Mucosa of gallbladder (tissue), 1 donor: ENCODE data around the gene SRGAP3. TPM values are rescaled to one million over a fixed set of nuclear protein-coding genes. Genes with fewer than 3 reads are reported as not detected.
A peak's percentile ranks its signal among the peaks of the same experiment; 100 is the strongest.

ENCODE experiments used
- DNase-seq: peaks from one replicate; pipeline ENCODE4 v3.0.0-alpha.2; 2020; ENCODE audit warnings: low spot score
- total RNA-seq: library from RNA; stranded (reverse); gene quantifications from one replicate; pipeline ENCODE4 v1.2.1, GENCODE V29; 2021
- donor health status: DM: no; HTN: no; CAD: no.

Gene SRGAP3
- total RNA-seq, 1 donor from 2014 or later, result 7.8 TPM

GRCh38 chr3:9021271-9022009 is 228.0 kb downstream of the SRGAP3 start:
- no peak for DNase-seq

- no peak for DNase-seq
Observed at GRCh38 chr3:9020426-9020825, 229.0 kb downstream of the SRGAP3 start.

DNA sequence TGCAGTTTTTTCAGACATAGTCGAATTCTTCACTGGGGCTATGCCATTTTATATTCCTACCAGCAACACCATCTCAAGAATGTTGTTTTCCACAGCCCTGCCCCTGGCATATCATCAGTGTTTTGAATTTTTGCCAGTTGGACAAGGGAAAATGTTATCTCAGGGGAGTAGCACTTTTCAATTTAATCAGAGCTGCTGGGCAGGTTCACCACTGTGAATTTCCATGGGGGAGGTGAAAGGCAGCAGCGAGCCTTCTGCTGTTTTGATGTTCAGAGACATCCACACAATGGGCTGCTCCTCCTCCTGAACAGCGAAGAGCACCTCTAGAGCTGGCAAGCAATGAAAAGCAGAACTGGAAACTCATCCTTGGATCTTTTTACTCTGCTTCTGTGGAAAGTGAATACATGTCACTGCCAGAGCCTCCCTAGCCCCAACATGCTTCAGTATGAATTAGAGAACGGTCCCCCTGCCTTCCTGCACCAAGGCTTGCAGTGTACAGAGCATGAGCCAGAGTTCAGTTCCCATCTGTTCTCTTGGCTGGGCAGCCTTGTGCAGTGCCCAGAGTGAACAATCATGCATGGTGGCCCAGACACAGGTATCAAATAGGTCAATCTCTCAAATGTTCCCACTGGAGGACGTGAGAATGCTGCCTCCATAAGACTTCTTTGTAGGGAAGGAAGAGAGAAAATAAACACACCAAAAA is 230.0 kb downstream of the SRGAP3 start:
- no peak for DNase-seq

DNA sequence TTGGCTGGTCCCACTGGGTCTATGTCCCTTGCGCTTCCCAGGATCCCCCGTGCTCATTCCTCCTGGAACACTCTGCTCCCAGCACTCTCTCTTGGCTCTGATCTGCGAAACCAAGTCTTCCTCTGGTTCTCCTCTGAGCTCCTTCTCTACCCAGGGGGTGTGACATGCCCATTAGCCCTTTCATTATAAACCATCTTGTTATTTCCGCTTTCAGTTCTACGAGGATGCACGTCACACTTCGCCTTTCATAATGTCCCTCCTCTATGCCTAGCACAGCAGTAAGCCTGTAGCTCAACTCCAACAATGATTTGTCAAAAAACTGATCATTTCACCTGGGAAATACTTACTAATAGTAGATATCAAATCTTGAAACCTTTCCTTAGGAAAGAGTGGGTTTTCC is 234.2 kb downstream of the SRGAP3 start:
- DNase-seq, result no peak

GRCh38 chr3:9013782-9014563 is 235.5 kb downstream of the SRGAP3 start:
- no peak for DNase-seq

- no peak for DNase-seq
Observed at GRCh38 chr3:9012521-9012920, 236.9 kb downstream of the SRGAP3 start.

DNA sequence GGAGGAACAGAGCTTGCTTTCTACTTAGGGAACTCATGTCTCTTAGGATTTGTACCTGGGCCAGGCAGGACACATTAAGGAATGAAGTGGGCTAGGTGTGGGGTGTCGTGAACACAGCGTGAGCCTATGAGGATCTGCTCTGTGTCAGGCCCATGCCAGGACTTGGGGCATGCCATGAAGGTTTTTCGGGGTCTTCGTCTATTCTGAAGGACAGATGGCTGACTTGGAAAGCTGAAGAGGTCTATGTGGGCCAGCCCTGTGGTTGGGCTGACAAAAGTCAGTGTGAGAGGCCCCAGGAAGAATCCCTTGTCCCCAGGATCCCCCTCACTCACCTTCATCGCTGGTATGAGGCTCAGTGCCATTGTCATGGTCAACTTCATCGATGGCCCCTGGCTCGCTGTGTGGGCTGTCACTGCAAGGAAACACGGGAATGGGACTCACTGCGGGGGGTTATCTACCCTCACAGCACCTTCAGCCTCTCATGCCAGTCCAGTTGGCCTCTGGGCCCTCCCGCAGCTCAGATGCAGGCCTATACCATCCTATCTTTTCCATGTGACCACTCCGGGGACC is 239.4 kb downstream of the SRGAP3 start:
- no peak for DNase-seq

- DNase-seq, result no peak
Observed at GRCh38 chr3:9008550-9009255, 240.7 kb downstream of the SRGAP3 start.

DNA sequence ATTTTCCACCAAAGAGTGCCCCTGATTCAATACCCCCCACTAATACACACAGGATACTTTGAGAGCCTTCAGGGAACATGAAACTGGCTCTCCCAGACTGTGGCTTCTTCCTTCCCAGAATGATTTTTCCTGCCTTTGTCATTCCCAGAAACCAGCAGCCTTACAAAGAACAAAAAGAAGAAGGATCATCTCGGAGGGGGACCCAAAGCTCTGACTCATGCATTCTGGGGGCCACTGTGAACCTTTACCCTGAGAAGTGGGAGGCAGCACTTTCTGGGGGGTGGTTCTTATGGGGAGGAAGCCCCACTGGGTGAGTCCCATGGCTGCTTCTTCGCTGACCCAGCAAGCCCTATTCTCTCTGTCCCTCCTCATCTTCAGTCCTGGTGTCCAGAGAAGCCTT is 241.5 kb downstream of the SRGAP3 start:
- DNase-seq, result no peak

DNA sequence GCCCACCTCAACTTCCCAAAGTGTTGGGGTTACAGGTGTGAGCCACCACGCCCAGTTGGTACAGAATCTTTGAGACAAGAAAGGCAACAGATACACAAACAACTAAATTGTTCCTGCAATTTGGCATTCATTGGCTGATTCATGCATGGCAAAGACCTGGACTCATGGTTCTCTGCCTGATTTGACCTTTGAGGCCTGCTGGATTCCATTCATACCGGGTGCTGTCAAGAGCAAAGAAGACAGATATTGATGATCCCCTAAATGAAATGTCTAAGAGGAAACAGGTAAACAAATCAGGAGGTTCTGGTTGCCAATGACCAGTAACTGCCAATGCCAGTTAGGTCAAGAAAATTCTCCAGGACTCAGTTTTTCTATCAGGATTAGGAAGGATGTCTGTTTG is 242.2 kb downstream of the SRGAP3 start:
- no peak for DNase-seq

- DNase-seq, result no peak
Observed at GRCh38 chr3:9000041-9000440, 249.4 kb downstream of the SRGAP3 start.

GRCh38 chr3:8997151-8997550 is 252.3 kb downstream of the SRGAP3 start:
- no peak for DNase-seq

DNA sequence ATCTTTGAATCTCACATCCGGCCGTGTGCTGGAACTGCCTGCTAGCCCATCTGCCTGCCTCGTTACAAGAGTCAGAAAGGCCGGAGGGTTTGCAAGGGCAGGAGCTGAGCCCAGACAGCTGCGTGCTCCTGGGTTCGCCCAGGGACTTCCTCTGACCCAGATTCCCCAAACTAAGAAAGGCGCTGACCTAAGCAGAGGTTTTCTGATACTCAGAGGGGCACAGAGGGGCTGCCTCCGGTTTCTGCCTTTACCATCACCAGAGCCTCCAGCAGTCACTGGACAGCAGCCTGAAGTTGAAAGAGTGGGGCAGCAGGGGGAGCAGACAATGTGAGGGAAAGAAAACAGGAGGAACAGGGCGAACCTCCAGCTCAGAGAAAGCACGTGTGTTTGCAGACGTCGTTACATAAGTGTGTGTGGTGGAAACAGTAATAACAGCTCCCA is 252.7 kb downstream of the SRGAP3 start:
- peak; percentile 52 for DNase-seq

DNA sequence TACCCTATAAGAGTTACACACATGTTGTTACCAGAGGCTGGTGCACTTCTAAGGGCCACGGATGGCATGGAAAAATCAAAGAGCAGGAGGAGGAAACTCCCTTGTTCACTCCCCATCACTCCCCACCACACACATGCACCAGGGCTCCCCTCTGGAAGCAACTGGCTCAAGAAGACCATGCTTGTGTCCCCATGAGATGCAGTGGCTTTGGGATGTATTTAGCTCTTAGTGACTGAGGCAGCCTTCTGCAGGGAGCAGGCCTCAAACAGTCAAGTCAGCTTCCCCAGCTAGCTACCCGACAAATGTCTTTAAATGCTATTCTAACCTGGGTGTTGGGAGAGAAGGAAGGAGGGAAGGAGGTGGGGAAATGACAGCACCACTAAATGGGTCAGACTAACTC is 253.2 kb downstream of the SRGAP3 start:
- DNase-seq, result no peak

- DNase-seq, result no peak
Observed at GRCh38 chr3:8994226-8994625, 255.2 kb downstream of the SRGAP3 start.

DNA sequence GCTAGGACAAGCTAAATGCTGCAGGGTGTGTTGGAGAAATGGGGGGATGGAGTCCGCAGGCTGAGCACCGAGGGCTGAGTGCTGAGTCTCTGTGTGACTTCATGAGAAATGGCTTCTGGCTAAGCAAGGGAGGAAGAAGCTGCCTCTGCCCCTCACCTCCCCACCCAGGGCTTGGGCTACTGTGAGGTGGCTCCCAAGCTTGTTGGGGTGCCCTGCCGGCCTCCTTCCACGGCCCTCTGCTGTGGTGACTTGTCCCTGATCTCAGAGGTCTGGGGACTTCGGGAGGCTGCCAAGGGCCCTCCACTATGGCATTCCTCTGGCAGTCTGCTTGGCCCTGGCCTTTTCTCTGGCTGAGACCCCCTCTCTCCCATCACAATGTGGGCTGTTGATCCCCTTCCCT is 256.1 kb downstream of the SRGAP3 start:
- no peak for DNase-seq

- no peak for DNase-seq
Observed at GRCh38 chr3:8992854-8993253, 256.6 kb downstream of the SRGAP3 start.

DNA sequence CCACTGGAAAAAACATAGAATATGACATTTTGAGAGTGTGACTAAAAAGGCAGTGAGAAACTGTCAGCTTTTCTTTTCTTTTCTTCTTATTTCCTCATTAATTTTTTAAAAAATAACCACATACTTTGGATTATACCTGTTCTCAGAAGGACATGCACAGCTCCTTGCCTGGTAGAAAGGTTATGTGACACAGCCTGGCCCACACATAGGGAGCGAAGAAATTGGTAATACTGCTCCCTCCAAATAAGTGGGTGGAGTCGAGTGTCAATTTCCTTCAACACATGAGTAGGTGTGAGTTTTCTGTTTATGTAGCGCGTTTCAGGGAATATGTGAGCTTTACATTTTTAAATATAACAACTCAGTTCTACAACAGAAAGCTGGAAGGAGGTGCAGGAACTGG is 257.2 kb downstream of the SRGAP3 start:
- DNase-seq, result no peak

DNA sequence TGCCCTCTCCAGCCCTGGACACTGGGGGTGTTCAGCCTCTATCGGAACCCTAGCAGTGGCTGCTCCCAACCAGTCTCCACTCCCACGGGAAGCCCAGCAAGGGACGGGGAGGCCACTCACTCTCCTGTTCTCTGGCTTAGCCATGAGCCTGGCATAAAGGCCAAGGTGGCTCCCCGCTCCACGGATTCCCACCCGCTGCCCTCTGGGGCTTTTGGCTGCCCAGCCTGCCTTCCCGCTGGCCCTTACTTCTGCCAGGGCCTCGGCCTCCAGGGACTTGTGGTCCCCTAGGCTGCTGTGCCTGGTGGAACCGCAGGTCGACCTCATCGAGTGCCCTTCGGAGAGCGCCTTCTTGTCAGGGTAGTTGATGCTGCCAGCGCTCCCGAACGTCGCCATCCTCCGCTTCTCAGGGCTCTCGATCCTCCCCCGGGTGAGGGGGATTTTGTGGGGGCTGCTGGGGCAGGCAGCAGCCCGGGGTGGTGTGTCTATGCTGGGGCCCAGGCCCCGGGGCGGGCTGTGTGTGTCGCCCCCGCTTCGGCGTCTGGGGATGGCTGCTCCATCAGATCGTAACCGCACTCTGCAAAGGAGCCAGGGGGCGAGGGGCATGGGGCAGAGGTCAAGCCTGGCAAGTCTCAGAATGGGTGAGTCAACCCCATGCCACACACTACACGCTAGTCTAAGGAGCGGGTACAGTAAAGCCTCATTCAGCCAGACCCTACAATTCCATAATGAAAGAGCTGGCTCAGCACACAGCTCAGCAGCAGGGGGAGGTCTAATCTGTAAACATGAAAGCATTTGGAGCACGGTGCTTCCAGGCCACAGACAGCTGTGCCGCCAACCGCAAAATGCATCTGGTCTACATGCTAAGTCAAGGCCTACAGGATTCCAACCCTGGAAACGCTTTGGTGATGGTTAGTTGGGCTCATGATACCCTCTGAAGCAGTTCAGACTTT is 258.9 kb downstream of the SRGAP3 start:
- DNase-seq, result peak; percentile 43

GRCh38 chr3:8988791-8989558 is 260.5 kb downstream of the SRGAP3 start:
- DNase-seq, result no peak
